GM21447 (cell line): Measurements from ENCODE around the gene AKAP8.
"Not testable (repeated sequence)": the region's sequence is repeated elsewhere in the genome, so short reads cannot be mapped to it uniquely, and the experiment has no call there.

ENCODE experiments used
- ATAC-seq: cut with Tn5 transposase; IDR thresholded peaks from one replicate; pipeline ENCODE4 v1.9.1; 2021; ENCODE audit not compliant: unreplicated experiment

Gene AKAP8

DNA sequence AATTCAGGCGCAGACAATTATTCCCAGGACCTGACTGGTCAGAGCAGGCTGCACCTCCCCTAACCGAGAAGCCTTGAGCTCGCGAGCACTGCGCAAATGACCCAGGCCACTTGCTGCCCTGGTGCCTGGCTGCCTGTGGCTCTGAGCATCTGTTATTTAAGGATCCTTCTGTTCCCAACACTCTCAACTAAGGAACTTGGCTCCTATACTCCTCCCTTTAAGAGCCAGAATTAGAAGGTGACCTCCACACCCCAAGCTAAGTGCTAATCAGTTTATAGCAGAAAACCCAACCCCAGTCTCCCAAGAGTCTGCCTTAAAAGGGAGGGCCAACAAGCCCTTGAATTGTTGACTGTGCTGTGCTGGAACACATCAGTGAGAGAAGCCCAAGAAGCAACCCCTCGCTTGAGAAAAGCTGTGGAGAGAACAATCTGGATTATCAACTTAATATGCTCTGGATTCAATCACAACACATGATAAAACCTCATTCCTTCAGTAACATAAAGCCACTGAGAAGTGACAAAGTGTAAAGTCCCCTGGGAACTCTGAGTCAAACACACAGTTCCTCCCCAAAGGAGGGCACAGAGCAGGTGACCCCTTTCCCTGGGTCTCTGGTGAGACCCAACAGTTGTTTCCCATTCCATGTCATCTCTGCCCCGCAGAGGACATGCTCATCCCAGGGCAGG, 24.7 kb upstream of the AKAP8 start:
- no peak for ATAC-seq

DNA sequence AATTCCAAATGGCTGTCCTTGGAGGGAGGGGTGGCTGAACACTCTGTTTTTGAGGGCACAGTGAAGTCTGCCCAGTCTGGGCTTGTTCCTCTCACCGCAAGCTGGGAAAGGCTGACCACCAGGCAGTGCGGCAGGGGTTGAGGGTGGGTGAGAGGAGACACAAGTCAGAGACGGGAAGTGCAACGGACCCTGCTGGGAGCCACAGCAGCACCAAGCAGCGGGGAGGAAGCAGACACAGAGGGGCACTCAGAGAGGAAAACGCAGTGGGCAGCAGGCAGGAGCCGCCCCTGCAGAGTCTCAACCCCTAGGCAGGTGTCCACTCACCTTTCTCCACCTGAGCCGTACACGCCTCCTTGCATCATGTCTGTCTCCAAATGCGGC, 23.6 kb upstream of the AKAP8 start:
- no peak for ATAC-seq

GRCh38 chr19:15402411-15403150, 23.0 kb upstream of the AKAP8 start:
- ATAC-seq: no peak

- ATAC-seq: no peak
Observed at GRCh38 chr19:15401397-15401710, 21.8 kb upstream of the AKAP8 start.

DNA sequence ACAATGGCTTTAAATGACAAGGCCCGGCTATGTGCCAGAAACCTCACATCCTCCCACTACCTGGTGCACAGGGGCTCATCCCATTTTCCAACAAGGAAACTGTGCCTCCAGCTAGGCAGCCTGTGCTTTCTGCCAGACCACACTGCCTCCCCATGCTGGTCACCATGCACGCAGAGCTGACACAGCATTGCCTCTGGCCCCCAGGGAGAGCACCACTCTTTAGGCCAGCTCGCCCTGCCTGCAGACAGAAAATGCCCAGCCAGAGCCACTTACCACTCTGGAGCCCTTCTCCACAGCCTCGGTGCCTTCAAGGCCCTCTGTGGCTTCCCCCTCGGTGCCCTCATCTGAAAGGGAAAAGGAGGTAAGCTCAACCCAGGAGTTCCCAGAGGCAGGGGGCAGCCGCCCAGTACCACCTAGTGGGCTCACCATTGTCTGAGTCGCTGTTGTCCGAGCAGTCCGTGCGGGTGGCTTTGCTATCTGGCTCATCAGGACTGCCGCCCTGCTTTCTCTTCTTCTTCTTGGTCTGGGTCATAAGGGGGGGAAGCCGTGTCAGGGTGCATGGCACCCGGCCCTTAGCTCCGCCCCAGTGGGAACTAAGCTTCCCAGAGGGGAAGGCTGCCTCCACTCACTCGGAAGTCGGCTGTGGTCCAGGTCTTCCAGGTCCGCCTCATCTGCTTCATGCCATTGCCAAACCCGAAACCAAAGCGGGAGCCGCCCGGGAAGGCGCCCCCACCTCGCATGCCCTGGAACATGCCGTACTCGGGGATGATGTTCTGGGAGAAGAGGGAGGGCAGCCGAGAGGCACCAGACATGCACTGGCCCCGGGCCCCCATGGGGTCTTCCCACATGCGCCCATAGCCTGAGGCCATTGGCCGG, 21.2 kb upstream of the AKAP8 start:
- ATAC-seq: no peak

DNA sequence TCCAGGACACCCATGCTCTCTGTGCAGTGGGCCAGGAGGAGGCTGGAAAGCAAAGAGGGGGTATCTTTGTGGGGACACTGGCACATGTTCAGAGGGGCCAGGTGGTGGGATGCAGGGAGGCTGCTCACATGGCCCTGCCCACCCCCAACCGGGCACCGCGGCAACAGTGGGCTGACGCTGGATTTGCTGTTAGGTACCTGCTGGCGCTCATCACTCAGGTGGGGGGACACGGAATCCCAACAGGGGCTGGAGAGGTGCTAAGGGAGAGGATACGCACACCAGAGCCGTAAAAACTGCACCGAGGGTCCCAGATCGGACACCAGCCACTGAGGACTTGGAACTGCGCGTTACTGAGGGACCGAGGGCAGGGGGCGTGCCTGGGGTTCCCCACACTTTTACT, 20.0 kb upstream of the AKAP8 start:
- ATAC-seq: no peak

DNA sequence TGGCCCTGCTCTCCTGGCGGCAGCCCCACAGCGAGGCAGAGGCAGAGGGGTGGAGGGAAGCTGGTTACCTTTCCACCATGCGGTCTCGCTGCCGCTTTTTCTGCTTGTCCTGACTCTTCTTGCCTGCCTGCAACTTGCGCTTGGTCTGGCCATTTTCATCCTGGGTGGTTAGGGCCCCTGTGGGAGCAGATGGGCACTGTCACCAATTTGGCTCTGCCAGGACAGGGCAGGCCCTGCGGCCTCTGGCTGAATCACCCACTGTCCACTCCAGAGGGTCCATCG, 19.6 kb upstream of the AKAP8 start:
- ATAC-seq: no peak

DNA sequence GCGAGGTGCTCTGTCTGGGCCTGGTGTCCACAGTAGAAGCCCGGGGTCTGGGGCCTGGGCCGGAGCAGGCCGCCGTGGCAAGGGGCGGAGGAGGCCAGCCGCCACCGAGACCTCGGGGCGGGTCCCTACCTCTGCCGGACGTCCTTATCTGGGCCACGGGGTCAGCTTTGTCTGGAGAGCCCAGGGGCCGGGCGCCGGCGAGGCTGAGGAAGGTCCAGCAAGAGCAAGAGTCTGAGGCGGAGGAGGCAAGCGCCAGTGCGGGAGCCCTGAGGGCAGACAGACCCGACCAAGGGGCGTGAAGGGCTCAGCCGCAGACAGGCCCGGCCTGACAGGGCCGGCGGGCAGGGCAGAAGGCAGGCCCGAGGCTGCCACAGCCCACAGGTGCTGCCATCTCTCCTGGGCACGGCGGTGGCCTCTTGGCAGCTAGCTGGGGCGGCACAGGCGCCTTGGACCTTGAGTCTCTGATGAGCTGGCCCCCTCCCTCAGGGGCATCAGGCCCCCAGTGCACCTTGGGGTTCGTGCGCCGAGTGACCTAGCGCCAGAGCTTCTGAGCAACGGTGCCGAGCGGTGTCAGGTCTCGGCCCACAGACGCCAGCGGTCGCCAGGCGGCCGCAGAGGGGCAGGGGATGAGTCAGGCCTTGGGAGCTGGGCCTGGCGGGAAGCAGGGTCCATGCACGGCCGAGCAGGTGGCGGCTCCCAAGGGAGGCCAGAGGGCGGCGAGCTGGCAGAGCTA, 19.1 kb upstream of the AKAP8 start:
- no peak for ATAC-seq

DNA sequence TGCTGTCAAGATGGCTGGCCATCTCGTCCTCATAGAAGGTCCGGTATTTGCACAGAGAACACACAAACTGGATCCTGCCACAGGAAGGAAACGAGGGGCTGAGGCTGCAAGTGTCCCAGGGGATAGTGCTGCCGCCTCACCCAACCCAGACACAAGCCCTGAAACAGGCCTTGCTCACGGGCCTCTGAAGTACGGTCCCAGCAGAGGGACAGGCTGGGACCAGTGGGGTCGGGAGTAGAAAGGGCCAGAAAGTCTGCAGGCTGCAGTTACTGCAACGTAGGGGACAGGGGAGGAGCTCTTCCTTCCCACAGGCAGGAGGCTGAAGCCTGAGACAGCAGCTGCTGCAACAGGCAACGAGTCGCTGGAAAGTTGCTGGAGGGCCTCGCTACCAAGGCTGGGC, 18.2 kb upstream of the AKAP8 start:
- no peak for ATAC-seq

- ATAC-seq: no peak
Observed at GRCh38 chr19:15397236-15397635, 17.6 kb upstream of the AKAP8 start.

GRCh38 chr19:15396436-15396835, 16.8 kb upstream of the AKAP8 start:
- ATAC-seq: no peak

DNA sequence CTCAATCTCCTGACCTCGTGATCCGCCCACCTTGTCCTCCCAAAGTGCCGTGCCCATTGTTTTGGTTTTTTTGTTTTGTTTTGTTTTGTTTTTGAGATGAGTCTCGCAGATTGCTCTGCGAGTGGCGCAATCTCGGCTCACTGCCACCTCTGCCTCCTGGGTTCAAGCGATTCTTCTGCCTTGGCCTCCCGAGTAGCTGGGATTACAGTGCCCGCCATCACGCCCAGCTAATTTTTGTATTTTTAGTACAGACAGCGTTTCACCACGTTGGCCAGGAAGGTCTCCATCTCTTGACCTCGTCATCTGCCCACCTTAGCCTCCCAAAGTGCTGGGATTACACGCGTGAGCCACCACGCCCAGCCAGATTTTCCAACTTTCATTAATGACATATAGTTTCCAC, 15.7 kb upstream of the AKAP8 start:
- ATAC-seq: not testable (repeated sequence)

DNA sequence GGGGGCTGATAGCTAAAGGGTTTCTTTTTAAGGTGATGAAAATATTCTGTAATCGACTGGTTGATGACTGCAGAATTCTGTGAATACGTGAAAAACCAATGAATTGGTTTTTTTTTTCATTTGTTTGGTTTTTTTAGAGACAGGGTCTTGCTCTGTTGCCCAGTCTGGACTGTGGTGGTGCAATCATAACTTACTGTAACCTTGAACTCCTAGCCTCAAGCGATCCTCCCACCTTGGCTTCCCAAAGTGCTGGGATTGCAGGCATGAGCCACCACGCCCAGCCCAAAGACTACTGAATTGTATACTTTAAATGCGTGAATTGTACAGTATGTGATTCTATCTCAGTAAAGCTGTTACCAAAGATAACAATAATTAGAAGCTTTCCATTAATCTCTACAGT, 14.8 kb upstream of the AKAP8 start:
- ATAC-seq: no peak

- no peak for ATAC-seq
Observed at GRCh38 chr19:15393963-15394362, 14.4 kb upstream of the AKAP8 start.

- no peak for ATAC-seq
Observed at GRCh38 chr19:15390814-15391213, 11.2 kb upstream of the AKAP8 start.

GRCh38 chr19:15381864-15382263, 2.3 kb upstream of the AKAP8 start:
- ATAC-seq: no peak

DNA sequence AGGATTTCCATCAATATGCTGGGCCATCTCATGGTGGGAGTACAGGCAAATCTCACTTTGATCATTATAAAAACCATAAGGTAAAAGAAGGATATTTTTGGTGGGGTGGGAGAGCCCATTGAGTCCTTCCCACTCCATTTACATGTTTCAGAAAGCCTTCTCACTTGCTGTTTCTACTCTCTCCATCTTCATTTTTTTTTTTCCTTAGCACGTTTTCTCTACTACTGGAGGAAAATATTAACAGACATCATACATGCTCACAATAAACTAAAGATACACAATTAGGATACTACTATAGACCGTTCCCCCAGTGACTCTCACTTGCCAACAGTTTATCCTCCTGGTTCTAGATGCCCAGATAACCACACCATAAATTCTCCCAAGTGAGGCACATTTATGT, 1.8 kb upstream of the AKAP8 start:
- ATAC-seq: no peak

DNA sequence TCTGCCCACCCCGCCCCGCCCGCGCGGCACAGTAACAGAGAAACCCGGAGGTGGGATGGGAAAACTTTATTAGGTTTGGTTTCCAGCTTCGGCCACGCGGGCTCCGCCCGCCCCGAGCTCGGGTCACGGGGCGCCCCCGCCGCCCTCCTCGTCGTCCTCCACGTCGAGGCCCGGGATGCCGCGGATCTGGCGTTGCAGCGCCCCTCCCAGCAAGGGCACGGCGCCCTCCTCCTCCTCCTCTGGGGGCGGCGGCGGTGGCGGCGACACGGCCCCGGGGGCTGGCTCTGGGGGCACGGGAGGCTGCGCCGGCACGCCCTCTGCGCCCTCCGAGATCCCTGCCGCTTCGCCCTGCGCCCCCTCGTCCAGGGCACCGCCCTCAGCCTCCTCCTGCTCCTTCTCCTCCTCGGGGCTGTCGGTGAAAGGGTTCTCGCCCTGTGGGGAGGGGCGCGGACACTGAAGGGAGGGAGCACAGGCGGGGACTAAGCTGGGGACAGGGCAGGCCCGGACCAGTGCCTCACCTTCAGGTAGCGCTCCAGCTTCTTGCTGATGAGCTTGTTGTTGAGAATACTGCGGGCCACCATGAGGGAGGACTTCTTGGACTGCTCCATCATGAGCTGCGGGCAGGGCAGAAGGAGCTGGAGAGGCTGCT, 536 bp upstream of the AKAP8 start:
- ATAC-seq: peak; percentile 24

DNA sequence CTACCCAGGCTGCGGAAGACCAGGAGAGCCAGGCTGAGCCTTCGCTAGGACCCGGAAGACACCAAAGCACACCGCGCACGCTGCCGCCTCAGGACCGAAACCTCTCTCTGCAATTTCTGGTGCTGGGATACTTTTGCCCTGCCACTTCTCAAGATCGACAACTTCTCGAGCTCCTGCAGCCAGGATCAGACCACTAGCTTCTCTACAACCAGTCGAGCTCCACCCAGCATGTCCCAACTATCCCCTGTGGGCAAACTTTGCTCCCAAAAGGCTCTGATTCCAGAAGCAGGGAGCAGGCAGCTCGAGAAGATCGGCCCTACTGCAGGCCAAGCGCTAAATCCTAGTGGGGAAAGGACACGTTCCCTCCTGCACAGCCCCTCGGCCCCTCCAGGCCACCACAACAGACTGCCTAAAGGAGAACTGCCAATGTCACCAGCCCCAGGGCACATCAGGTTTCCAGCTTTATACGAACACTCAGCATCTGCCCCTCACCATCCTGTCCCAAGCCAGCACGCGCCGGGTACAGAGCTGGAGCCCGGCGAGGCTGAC, 979 bp downstream of the AKAP8 start:
- no peak for ATAC-seq

- no peak for ATAC-seq
Observed at GRCh38 chr19:15374796-15375440, 4.7 kb downstream of the AKAP8 start.
